OCI-M1 (cell line): ENCODE results near the gene SIGLEC8.

ENCODE experiments used
- DNase-seq: peaks from one replicate; lab custom pipeline; 2025; lab: John Stamatoyannopoulos, UW

Gene SIGLEC8

DNA sequence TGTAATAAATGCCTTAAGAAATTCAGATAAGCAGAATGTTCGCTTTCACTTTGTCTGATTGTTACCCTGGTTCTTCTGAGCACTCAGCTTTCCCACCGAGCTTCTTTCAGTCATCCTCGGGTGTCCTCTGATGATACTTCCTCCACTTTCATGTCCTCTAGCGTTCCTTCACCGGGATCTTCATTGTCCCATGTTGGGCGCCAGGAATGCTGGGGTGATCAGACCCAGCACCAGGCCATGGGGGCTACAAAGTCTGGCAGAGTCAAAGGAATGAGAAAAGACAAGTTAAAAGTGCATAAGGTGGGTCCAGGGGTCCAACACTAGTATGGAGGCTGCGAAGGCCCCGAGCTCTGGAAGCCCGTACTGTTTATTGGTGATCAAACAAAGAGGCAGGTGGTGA lies 56.1 kb downstream of the SIGLEC8 start:
- no peak for DNase-seq
